ENCODE data around the gene RGPD8.
"Not testable (repeated sequence)": the region's sequence is repeated elsewhere in the genome, so short reads cannot be mapped to it uniquely, and the experiment has no call there.

The RGPD8 gene

GRCh38 chr2:112433932-112434730 is 686 bp upstream of the RGPD8 start:
- Histone ChIP-seq H3K4me3 (ENCODE audit: low read depth, low read length) (no peak overlapping the region), H3K4me1 (ENCODE audit: control insufficient read depth, insufficient read depth, low read length) (no peaks in the 10 kb centered on the region), H3K27me3 (ENCODE audit: control insufficient read depth, insufficient read depth, low read length) (no peaks in the 10 kb centered on the region), H3K36me3 (ENCODE audit: control insufficient read depth, insufficient read depth, low read length) (no peaks in the 10 kb centered on the region), H3K9ac (ENCODE audit: low read depth, low read length) (no peak overlapping the region), H3K9me3 (ENCODE audit: control insufficient read depth, insufficient read depth, low read length) (no peaks in the 10 kb centered on the region)

DNA sequence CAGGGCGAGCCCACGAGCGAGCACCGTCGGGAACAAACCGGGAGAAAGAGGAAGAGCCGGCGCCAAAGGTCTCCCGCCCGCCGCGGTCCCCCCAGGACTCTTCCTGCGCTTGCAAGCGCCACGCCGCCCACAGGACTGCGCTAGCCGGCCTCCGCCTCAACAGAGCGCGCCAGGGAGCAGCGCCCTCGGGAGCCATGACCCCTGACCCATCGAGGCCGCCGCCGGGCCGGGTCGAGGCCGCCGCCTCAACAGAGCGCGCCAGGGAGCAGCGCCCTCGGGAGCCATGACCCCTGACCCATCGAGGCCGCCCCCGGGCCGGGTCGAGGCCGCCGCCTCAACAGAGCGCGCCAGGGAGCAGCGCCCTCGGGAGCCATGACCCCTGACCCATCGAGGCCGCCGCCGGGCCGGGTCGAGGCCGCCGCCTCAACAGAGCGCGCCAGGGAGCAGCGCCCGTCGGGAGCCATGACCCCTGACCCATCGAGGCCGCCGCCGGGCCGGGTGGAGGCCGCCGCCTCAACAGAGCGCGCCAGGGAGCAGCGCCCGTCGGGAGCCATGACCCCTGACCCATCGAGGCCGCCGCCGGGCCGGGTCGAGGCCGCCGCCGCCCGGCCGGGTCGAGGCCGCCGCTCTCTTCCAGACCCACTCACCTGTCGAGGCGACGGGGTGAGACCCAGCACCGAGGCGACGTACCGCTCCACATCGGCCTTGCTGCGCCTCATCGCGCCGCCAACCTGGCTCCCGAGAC is 538 bp downstream of the RGPD8 start:
- not testable (repeated sequence) for H3K36me3 ChIP-seq (ENCODE audit: control insufficient read depth, insufficient read depth, low read length); H3K9me3 ChIP-seq (ENCODE audit: control insufficient read depth, insufficient read depth, low read length); H3K27me3 ChIP-seq (ENCODE audit: control insufficient read depth, insufficient read depth, low read length); H3K4me1 ChIP-seq (ENCODE audit: control insufficient read depth, insufficient read depth, low read length); H3K9ac ChIP-seq (ENCODE audit: low read depth, low read length)
- peak overlapping the region; percentile 26 for H3K4me3 ChIP-seq (ENCODE audit: low read depth, low read length)

DNA sequence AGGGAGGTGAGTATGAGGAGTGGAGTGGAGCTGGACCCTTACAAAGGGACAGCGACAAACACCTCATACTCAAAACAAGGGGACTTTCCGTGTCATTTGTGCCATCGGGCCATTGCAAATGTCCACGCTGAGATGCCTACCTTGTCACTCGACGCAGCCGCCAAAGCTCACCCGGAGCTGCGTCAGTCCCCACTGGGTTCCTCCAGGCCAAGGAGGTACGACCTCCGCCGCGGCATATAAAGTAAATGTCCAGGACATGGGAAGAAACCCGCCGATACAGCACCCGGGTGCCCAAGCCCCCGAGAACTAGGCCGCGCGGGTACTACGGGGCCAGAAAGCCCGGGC is 1.1 kb downstream of the RGPD8 start:
- not testable (repeated sequence) for H3K9ac ChIP-seq (ENCODE audit: low read depth, low read length); H3K36me3 ChIP-seq (ENCODE audit: control insufficient read depth, insufficient read depth, low read length); H3K4me1 ChIP-seq (ENCODE audit: control insufficient read depth, insufficient read depth, low read length); H3K9me3 ChIP-seq (ENCODE audit: control insufficient read depth, insufficient read depth, low read length); H3K27me3 ChIP-seq (ENCODE audit: control insufficient read depth, insufficient read depth, low read length)
- peak overlapping the region; percentile 26 for H3K4me3 ChIP-seq (ENCODE audit: low read depth, low read length)

DNA sequence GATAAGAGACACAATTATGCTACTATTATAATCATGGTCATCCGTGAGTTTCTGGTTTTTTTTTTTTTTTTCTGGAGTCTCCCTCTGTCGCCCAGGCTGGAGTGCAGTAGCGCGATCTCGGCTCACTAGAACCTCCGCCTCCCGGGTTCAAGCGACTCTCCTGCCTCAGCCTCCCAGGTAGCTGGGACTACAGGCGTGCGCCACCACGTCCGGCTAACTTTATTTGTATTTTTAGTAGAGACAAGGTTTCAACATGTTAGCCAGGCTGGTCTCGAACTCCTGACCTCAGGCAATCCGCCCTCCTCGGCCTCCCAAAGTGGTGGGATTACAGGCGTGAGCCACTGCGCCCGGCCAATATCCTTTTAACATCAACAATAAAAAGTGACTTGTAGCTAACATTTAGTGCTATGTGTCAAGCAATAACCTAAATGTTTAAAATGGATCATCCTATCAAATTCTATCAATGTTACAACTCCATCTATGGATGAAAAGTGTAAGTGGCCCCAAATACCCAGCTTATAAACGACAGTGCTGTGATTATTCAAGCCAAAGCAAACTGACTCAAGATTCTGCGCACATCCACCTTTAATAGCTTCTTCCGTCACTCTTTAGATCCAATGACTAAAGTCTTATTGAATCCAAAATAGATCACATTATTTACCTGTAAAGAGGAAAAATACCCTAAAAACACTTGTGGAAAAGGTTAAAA is 1.7 kb downstream of the RGPD8 start:
- H3K36me3 ChIP-seq (ENCODE audit: control insufficient read depth, insufficient read depth, low read length); H3K27me3 ChIP-seq (ENCODE audit: control insufficient read depth, insufficient read depth, low read length); H3K9me3 ChIP-seq (ENCODE audit: control insufficient read depth, insufficient read depth, low read length); H3K9ac ChIP-seq (ENCODE audit: low read depth, low read length); H3K4me1 ChIP-seq (ENCODE audit: control insufficient read depth, insufficient read depth, low read length); H3K4me3 ChIP-seq (ENCODE audit: low read depth, low read length): not testable (repeated sequence)

- not testable (repeated sequence) for H3K9ac ChIP-seq (ENCODE audit: low read depth, low read length); H3K4me1 ChIP-seq (ENCODE audit: control insufficient read depth, insufficient read depth, low read length); H3K36me3 ChIP-seq (ENCODE audit: control insufficient read depth, insufficient read depth, low read length); H3K4me3 ChIP-seq (ENCODE audit: low read depth, low read length); H3K9me3 ChIP-seq (ENCODE audit: control insufficient read depth, insufficient read depth, low read length); H3K27me3 ChIP-seq (ENCODE audit: control insufficient read depth, insufficient read depth, low read length)
Measured at GRCh38 chr2:112424553-112424952, 8.9 kb downstream of the RGPD8 start.

DNA sequence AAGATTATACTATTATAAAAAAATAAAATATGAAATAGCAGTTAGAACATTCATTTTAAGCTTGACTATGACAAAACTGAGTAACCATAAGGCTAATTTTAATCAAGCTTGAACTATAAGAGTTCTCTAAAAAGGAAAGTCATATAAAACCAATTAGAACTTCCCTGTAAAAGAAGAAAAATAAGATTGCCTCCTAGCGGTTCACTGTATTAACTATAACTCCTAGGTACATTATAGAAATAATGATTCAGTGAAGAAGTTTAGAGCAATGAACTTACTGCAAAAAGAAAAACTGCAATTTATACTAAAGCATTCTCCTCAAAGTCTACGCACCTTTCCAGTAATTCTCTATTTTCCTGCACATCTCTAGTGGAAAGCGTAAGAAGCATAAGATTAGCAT is 16.6 kb downstream of the RGPD8 start:
- H3K4me3 ChIP-seq (ENCODE audit: low read depth, low read length); H3K36me3 ChIP-seq (ENCODE audit: control insufficient read depth, insufficient read depth, low read length); H3K9ac ChIP-seq (ENCODE audit: low read depth, low read length); H3K27me3 ChIP-seq (ENCODE audit: control insufficient read depth, insufficient read depth, low read length); H3K9me3 ChIP-seq (ENCODE audit: control insufficient read depth, insufficient read depth, low read length); H3K4me1 ChIP-seq (ENCODE audit: control insufficient read depth, insufficient read depth, low read length): not testable (repeated sequence)

GRCh38 chr2:112360055-112360454 is 73.4 kb downstream of the RGPD8 start:
- not testable (repeated sequence) for H3K36me3 ChIP-seq (ENCODE audit: control insufficient read depth, insufficient read depth, low read length); H3K9me3 ChIP-seq (ENCODE audit: control insufficient read depth, insufficient read depth, low read length); H3K27me3 ChIP-seq (ENCODE audit: control insufficient read depth, insufficient read depth, low read length); H3K4me3 ChIP-seq (ENCODE audit: low read depth, low read length); H3K4me1 ChIP-seq (ENCODE audit: control insufficient read depth, insufficient read depth, low read length); H3K9ac ChIP-seq (ENCODE audit: low read depth, low read length)

- H3K36me3 ChIP-seq (ENCODE audit: control insufficient read depth, insufficient read depth, low read length); H3K9me3 ChIP-seq (ENCODE audit: control insufficient read depth, insufficient read depth, low read length); H3K9ac ChIP-seq (ENCODE audit: low read depth, low read length); H3K4me3 ChIP-seq (ENCODE audit: low read depth, low read length); H3K27me3 ChIP-seq (ENCODE audit: control insufficient read depth, insufficient read depth, low read length); H3K4me1 ChIP-seq (ENCODE audit: control insufficient read depth, insufficient read depth, low read length): not testable (repeated sequence)
Measured at GRCh38 chr2:112354335-112354734, 79.1 kb downstream of the RGPD8 start.

DNA sequence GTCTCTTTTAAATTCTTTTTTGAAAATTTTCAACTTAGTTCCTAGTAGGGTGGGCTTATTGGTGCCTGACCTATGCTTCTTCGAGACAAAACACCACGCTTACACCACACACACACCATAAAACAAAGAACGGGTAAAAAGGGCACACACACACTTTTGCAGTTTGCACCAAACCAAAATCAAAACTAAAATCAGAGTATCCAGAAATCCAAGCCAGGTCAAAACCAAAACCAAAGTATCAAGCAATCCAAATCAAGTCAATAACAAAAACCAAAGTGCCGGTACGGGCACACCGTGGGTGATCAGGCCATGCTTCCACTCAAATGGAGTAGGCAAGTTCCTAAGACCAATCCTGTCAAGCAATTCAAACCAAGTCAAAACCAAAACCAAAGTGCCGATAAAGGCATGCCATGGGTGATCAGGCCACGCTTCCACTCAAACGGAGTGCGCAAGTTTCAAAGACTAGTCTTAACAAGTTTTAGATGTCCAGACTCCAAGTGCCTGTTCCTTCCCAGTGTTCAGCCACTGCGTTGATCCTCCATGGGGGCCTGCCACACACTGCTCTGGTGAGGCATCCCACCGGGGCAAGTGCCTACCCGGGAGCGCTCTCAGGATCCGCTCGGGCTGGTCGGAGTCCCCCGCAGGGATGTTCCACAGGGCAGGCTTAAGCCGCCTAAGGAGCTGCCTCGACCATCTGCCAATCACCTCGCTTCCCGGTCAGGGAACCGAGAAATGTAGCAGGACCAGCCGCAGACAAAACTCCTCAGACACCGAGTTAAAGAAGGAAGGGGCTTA is 80.4 kb downstream of the RGPD8 start:
- H3K9ac ChIP-seq (ENCODE audit: low read depth, low read length); H3K9me3 ChIP-seq (ENCODE audit: control insufficient read depth, insufficient read depth, low read length); H3K4me1 ChIP-seq (ENCODE audit: control insufficient read depth, insufficient read depth, low read length); H3K27me3 ChIP-seq (ENCODE audit: control insufficient read depth, insufficient read depth, low read length); H3K36me3 ChIP-seq (ENCODE audit: control insufficient read depth, insufficient read depth, low read length); H3K4me3 ChIP-seq (ENCODE audit: low read depth, low read length): not testable (repeated sequence)

DNA sequence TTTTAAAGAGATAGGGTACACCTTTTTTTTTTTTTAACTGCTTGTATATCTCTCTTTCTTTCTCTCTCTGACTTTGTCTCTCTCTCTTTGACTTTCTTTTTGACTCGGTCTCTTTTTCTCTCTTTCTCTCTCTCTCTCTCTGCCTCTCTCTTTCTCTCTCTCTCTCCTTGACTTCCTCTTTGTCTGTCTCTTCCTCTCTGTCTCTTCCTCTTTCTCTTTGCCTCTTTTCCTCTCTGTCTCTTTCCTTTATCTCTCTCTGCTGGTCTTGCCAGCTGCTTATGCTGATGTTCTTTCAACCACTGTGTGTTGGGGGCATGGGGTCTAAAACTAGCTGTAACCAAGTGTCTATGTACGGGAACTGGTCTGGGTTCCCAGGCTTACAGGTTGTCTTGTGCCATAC is 81.2 kb downstream of the RGPD8 start:
- not testable (repeated sequence) for H3K9ac ChIP-seq (ENCODE audit: low read depth, low read length); H3K4me3 ChIP-seq (ENCODE audit: low read depth, low read length); H3K4me1 ChIP-seq (ENCODE audit: control insufficient read depth, insufficient read depth, low read length); H3K27me3 ChIP-seq (ENCODE audit: control insufficient read depth, insufficient read depth, low read length); H3K36me3 ChIP-seq (ENCODE audit: control insufficient read depth, insufficient read depth, low read length); H3K9me3 ChIP-seq (ENCODE audit: control insufficient read depth, insufficient read depth, low read length)

DNA sequence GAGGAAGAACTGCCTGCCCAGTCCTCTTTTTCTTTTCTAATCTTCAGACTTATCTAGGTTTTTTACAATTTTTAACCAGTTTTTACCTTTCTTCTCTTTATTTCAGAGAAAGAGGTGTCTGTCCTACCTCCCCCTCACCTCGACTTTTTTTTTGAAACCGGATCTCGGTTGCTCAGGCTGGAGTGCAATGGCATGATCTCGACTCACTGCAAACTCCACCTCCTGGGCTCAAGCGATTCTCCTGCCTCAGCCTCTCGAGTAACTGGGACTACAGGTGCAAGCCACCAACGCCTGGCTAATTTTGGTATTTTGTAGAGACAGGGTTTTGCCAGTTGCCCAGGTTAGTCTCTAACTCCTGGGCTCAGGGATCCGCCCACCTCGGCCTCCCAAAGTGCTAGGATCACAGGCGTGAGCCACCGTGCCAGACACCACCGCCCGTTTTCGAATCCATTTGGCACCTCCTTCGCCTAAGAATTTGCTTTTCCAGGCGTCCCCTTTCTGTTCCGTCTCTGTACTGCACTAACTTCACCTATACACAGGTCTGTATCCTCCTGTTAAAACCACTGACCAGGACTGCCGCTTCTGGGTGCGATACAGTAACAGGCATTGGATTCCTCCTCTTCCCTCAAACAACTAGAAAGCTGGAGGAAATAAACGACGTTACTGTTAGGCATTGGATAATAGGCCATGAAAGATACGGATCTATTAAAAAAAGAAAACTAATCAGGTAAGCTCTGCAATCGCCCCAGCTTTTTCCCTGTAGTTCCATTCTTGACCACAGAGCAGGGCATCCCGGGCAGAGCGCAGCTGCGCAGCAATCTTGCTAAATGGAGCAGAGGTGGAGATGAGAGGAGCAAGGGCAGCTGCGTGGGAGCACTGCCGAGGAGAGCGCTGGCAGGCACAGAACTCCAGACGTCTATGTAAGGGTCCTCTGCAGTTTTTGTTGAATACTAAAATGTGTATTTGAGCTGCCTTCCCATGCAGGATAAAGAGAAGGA is 88.1 kb downstream of the RGPD8 start:
- Histone ChIP-seq H3K27me3 (ENCODE audit: control insufficient read depth, insufficient read depth, low read length) (no peaks in the 10 kb centered on the region), H3K9ac (ENCODE audit: low read depth, low read length) (no peak overlapping the region), H3K36me3 (ENCODE audit: control insufficient read depth, insufficient read depth, low read length) (no peaks in the 10 kb centered on the region), H3K9me3 (ENCODE audit: control insufficient read depth, insufficient read depth, low read length) (no peaks in the 10 kb centered on the region), H3K4me1 (ENCODE audit: control insufficient read depth, insufficient read depth, low read length) (no peaks in the 10 kb centered on the region), H3K4me3 (ENCODE audit: low read depth, low read length) (no peak overlapping the region)
